CD4-positive, alpha-beta memory T cell (primary cell): Measurements from ENCODE around the gene CALHM6. TPM values are rescaled to one million over a fixed set of nuclear protein-coding genes. Genes with fewer than 3 reads are reported as not detected.

ENCODE experiments used
- CTCF ChIA-PET: fragments of 350-600 bp; sonication (Branson Sonifier 250); formaldehyde crosslinking; loops from one replicate; lab custom pipeline; 2021; ENCODE audit warnings: inconsistent platforms; ENCODE audit not compliant: partially characterized antibody; lab: Charles Lee
- POLR2A ChIA-PET: fragments of 350-600 bp; sonication (Branson Sonifier 250); formaldehyde crosslinking; loops from one replicate; lab custom pipeline; 2021; ENCODE audit not compliant: partially characterized antibody; lab: Charles Lee
- DNase-seq, 5 donors: peaks; one replicate each; pipeline versions ENCODE4 v3.0.0 to v3.0.0-alpha.2; 2020 to 2022; ENCODE audit warnings: mixed read lengths in 1 of 5
- H3K27ac ChIP-seq: one replicate; pipeline ENCODE4 v1.7.0; 2013; ENCODE audit warnings: low read depth, low read length
- H3K27me3 ChIP-seq: 2 replicates; pipeline ENCODE4 v1.7.0; 2013; ENCODE audit warnings: mild to moderate bottlenecking, low read length, moderate library complexity; ENCODE audit not compliant: insufficient read depth
- H3K36me3 ChIP-seq: 2 replicates; pipeline ENCODE4 v1.7.0; 2013; ENCODE audit warnings: mild to moderate bottlenecking, low read length, moderate library complexity; ENCODE audit not compliant: insufficient read depth
- H3K4me1 ChIP-seq: 2 replicates; pipeline ENCODE4 v1.7.0; 2013; ENCODE audit warnings: mild to moderate bottlenecking, low read length, moderate library complexity; ENCODE audit not compliant: insufficient read depth
- H3K4me3 ChIP-seq, 2 donors: one replicate each; pipeline ENCODE4 v1.7.0; 2013; ENCODE audit warnings: low read length in 2 of 2, mild to moderate bottlenecking in 1 of 2
- H3K9me3 ChIP-seq, 2 donors: one replicate each; pipeline ENCODE4 v1.7.0; 2013; ENCODE audit warnings: low read length in 2 of 2, control low read depth in 1 of 2; ENCODE audit not compliant: control insufficient read depth in 1 of 2
- H3K27ac Mint-ChIP-seq, 7 donors: one replicate each; pipeline ENCODE4 v1.8.0; 2020 to 2021; ENCODE audit warnings: mixed read lengths in 7 of 7, mild to moderate bottlenecking in 6 of 7, inconsistent platforms in 3 of 7, moderate library complexity in 3 of 7
- H3K27me3 Mint-ChIP-seq, 2 donors: one replicate each; pipeline ENCODE4 v1.8.0; 2020 to 2021; ENCODE audit warnings: mixed read lengths in 2 of 2
- H3K36me3 Mint-ChIP-seq, 2 donors: one replicate each; pipeline ENCODE4 v1.8.0; 2020 to 2021; ENCODE audit warnings: mixed read lengths in 2 of 2, inconsistent platforms in 1 of 2, mild to moderate bottlenecking in 1 of 2
- H3K4me1 Mint-ChIP-seq, 4 donors: one replicate each; pipeline ENCODE4 v1.8.0; 2020 to 2021; ENCODE audit warnings: mixed read lengths in 4 of 4, mild to moderate bottlenecking in 1 of 4
- H3K4me3 Mint-ChIP-seq, 8 donors: one replicate each; pipeline ENCODE4 v1.8.0; 2020 to 2021; ENCODE audit warnings: mixed read lengths in 8 of 8, mild to moderate bottlenecking in 7 of 8, moderate library complexity in 6 of 8, inconsistent platforms in 3 of 8
- H3K9me3 Mint-ChIP-seq, 8 donors: one replicate each; pipeline ENCODE4 v1.8.0; 2020 to 2021; ENCODE audit warnings: mixed read lengths in 8 of 8, mild to moderate bottlenecking in 5 of 8, inconsistent platforms in 3 of 8, moderate library complexity in 1 of 8
- intact Hi-C: fragments of 100-400 bp; cut with micrococcal nuclease; formaldehyde crosslinking; loops from one replicate; pipeline ENCODE4 v1.15.1; 2023
- polyA plus RNA-seq, 2 donors: library from polyadenylated mRNA; unstranded; fragments of 300-500 nt; fragmentation: Illumina TruSeq; gene quantifications; one replicate each; pipeline ENCODE4 v1.2.3, GENCODE V29; 2021
- total RNA-seq, 2 experiments: library from RNA; stranded (reverse); gene quantifications; one replicate each; pipeline ENCODE4 v1.2.3, GENCODE V29; 2021

CALHM6 gene
- total and polyA plus RNA-seq, 4 experiments from 2014 or later = 2.4 to 116 (median 13.7) TPM

GRCh38 chr6:116461932-116462885 lies 1.0 kb downstream of the CALHM6 start:
- Histone ChIP-seq H3K27me3 (no peaks in the 10 kb centered on the region), H3K9me3 (no peaks in the 10 kb centered on the region), H3K4me1 (peaks cover 14% of the 10 kb centered on the region), H3K27ac (no peak overlapping the region), H3K36me3 (no peaks in the 10 kb centered on the region), H3K4me3 (peak overlapping the region; percentile 26 to 54)
- ChIA-PET CTCF (no interaction called here), POLR2A (no interaction called here)
- H3K4me1 Mint-ChIP-seq = peaks cover 12 to 37% (median 34%) of the 10 kb centered on the region in 4 donors
- H3K4me3 Mint-ChIP-seq = peak overlapping the region; percentile 72 to 87 (median 82)
- H3K36me3 Mint-ChIP-seq = no peaks in the 10 kb centered on the region
- DNase-seq = peak; percentile 46 to 68 (median 60)
- H3K27me3 Mint-ChIP-seq = peaks cover 10 to 17% of the 10 kb centered on the region in 2 donors
- H3K27ac Mint-ChIP-seq = peak overlapping the region in 6 of 7 donors; percentile 14 to 87 (median 68)
- H3K9me3 Mint-ChIP-seq = peaks cover 0 to 3% (median 0%) of the 10 kb centered on the region in 8 donors
- intact Hi-C loops = no loop called here

- H3K36me3 ChIP-seq = no peaks in the 10 kb centered on the region
- peaks cover 20% of the 10 kb centered on the region for H3K4me1 ChIP-seq
- Mint-ChIP-seq H3K27me3 (peaks cover 8 to 17% of the 10 kb centered on the region in 2 donors), H3K9me3 (peaks cover 0 to 3% (median 0%) of the 10 kb centered on the region in 8 donors), H3K36me3 (no peaks in the 10 kb centered on the region), H3K27ac (no peak overlapping the region), H3K4me3 (peak overlapping the region in 6 of 8 donors; percentile 7 to 82 (median 77)), H3K4me1 (peaks cover 14 to 40% (median 38%) of the 10 kb centered on the region in 4 donors)
- intact Hi-C loops = no loop called here
- ChIA-PET POLR2A (no interaction called here), CTCF (no interaction called here)
- H3K4me3 ChIP-seq = no peak overlapping the region
- no peak for DNase-seq
- H3K27me3 ChIP-seq = no peaks in the 10 kb centered on the region
- H3K9me3 ChIP-seq = no peaks in the 10 kb centered on the region
- H3K27ac ChIP-seq = no peak overlapping the region
Measured at GRCh38 chr6:116463301-116463700, 2.1 kb downstream of the CALHM6 start.

- H3K4me3 ChIP-seq = no peak overlapping the region
- no peak for DNase-seq
Measured at GRCh38 chr6:116465246-116465645, 4.1 kb downstream of the CALHM6 start.

GRCh38 chr6:116467096-116467495 lies 5.9 kb downstream of the CALHM6 start:
- no peak overlapping the region for H3K27ac ChIP-seq
- H3K27me3 ChIP-seq = no peaks in the 10 kb centered on the region
- ChIA-PET CTCF (interaction anchor here (1.1 kb wide), 1 partner anchor 67 kb away, joined by 3 read pairs; no protein-coding TSS in a partner anchor), POLR2A (no interaction called here)
- intact Hi-C loops = no loop called here
- Mint-ChIP-seq H3K9me3 (no peaks in the 10 kb centered on the region), H3K36me3 (no peaks in the 10 kb centered on the region), H3K27me3 (peaks cover 6 to 10% of the 10 kb centered on the region in 2 donors), H3K4me1 (peaks cover 10 to 28% (median 24%) of the 10 kb centered on the region in 4 donors), H3K4me3 (peak overlapping the region in 1 of 8 donors; percentile 2), H3K27ac (peak overlapping the region in 5 of 7 donors; percentile 18 to 90 (median 54))
- H3K4me1 ChIP-seq = peaks cover 12% of the 10 kb centered on the region
- H3K36me3 ChIP-seq = no peaks in the 10 kb centered on the region
- no peaks in the 10 kb centered on the region for H3K9me3 ChIP-seq
- DNase-seq = no peak
- H3K4me3 ChIP-seq = no peak overlapping the region

More at GRCh38 chr6:116465246-116465645, 4.1 kb downstream of the CALHM6 start:
- Histone ChIP-seq H3K4me1 (peaks cover 20% of the 10 kb centered on the region), H3K27me3 (no peaks in the 10 kb centered on the region), H3K9me3 (no peaks in the 10 kb centered on the region), H3K27ac (no peak overlapping the region), H3K36me3 (no peaks in the 10 kb centered on the region)
- H3K4me1 Mint-ChIP-seq = peaks cover 14 to 40% (median 35%) of the 10 kb centered on the region in 4 donors
- intact Hi-C loops = no loop called here
- H3K27ac Mint-ChIP-seq = peak overlapping the region in 4 of 7 donors; percentile 37 to 77 (median 52)
- peaks cover 10 to 12% of the 10 kb centered on the region in 2 donors for H3K27me3 Mint-ChIP-seq
- CTCF ChIA-PET = no interaction called here
- peak overlapping the region in 1 of 8 donors; percentile 35 for H3K4me3 Mint-ChIP-seq
- POLR2A ChIA-PET = no interaction called here
- H3K9me3 Mint-ChIP-seq = no peaks in the 10 kb centered on the region
- no peaks in the 10 kb centered on the region for H3K36me3 Mint-ChIP-seq

- Histone ChIP-seq H3K4me3 (no peak overlapping the region), H3K36me3 (no peaks in the 10 kb centered on the region), H3K27me3 (no peaks in the 10 kb centered on the region), H3K9me3 (no peaks in the 10 kb centered on the region), H3K27ac (no peak overlapping the region), H3K4me1 (peaks cover 10% of the 10 kb centered on the region)
- intact Hi-C loops = no loop called here
- H3K9me3 Mint-ChIP-seq = no peaks in the 10 kb centered on the region
- peaks cover 4 to 10% of the 10 kb centered on the region in 2 donors for H3K27me3 Mint-ChIP-seq
- ChIA-PET CTCF (interaction anchor here (1.1 kb wide), 1 partner anchor 66 kb away, joined by 3 read pairs; no protein-coding TSS in a partner anchor), POLR2A (no interaction called here)
- no peaks in the 10 kb centered on the region for H3K36me3 Mint-ChIP-seq
- peak overlapping the region in 5 of 7 donors; percentile 9 to 81 (median 46) for H3K27ac Mint-ChIP-seq
- DNase-seq = peak in 2 of 5 donors; percentile 24 to 31
- H3K4me1 Mint-ChIP-seq = peaks cover 10 to 27% (median 23%) of the 10 kb centered on the region in 4 donors
- no peak overlapping the region for H3K4me3 Mint-ChIP-seq
Measured at GRCh38 chr6:116467514-116467913, 6.3 kb downstream of the CALHM6 start.

GRCh38 chr6:116468293-116468692 lies 7.1 kb downstream of the CALHM6 start:
- Histone ChIP-seq H3K4me1 (peaks cover 8% of the 10 kb centered on the region), H3K36me3 (no peaks in the 10 kb centered on the region), H3K9me3 (no peaks in the 10 kb centered on the region), H3K27me3 (no peaks in the 10 kb centered on the region), H3K27ac (no peak overlapping the region), H3K4me3 (no peak overlapping the region)
- Mint-ChIP-seq H3K4me3 (no peak overlapping the region), H3K27me3 (peaks cover 3 to 6% of the 10 kb centered on the region in 2 donors), H3K36me3 (no peaks in the 10 kb centered on the region), H3K27ac (no peak overlapping the region), H3K4me1 (peaks cover 9 to 22% (median 16%) of the 10 kb centered on the region in 4 donors), H3K9me3 (no peaks in the 10 kb centered on the region)
- no peak for DNase-seq
- ChIA-PET CTCF (no interaction called here), POLR2A (no interaction called here)
- intact Hi-C loops = no loop called here

GRCh38 chr6:116471531-116471930 lies 10.4 kb downstream of the CALHM6 start:
- H3K9me3 Mint-ChIP-seq = no peaks in the 10 kb centered on the region
- peaks cover 22 to 32% (median 26%) of the 10 kb centered on the region in 4 donors for H3K4me1 Mint-ChIP-seq
- intact Hi-C loops = no loop called here
- Histone ChIP-seq H3K4me1 (peaks cover 20% of the 10 kb centered on the region), H3K27me3 (no peaks in the 10 kb centered on the region), H3K27ac (no peak overlapping the region), H3K36me3 (no peaks in the 10 kb centered on the region), H3K4me3 (no peak overlapping the region), H3K9me3 (no peaks in the 10 kb centered on the region)
- no peak overlapping the region for H3K27ac Mint-ChIP-seq
- no peaks in the 10 kb centered on the region for H3K36me3 Mint-ChIP-seq
- H3K27me3 Mint-ChIP-seq = peaks cover 1 to 2% of the 10 kb centered on the region in 2 donors
- no peak for DNase-seq
- no peak overlapping the region for H3K4me3 Mint-ChIP-seq
- ChIA-PET CTCF (no interaction called here), POLR2A (no interaction called here)
